HFF-Myc (cell line): Measurements from ENCODE around the gene ARID3B.

Experiments used
- DNase-seq: peaks from one replicate; pipeline ENCODE4 v3.0.0-alpha.2; 2011; ENCODE audit warnings: low read depth; ENCODE audit errors: extremely low read depth
- H3K4me3 ChIP-seq: replicated peaks from 2 replicates; pipeline ENCODE4 v1.5.1; 2011; ENCODE audit warnings: low read depth, mild to moderate bottlenecking, control low read depth, low read length
- CTCF ChIP-seq: IDR thresholded peaks from 2 replicates; pipeline ENCODE4 v1.5.1; 2012; ENCODE audit warnings: mild to moderate bottlenecking, low read depth, low read length, control low read depth; ENCODE audit errors: missing control alignments

The ARID3B gene

GRCh38 chr15:74609938-74610301, 68.9 kb downstream of the ARID3B start:
- H3K4me3 ChIP-seq, result no peak overlapping the region
- no peak for DNase-seq
- TF ChIP-seq CTCF, result no peak

DNA sequence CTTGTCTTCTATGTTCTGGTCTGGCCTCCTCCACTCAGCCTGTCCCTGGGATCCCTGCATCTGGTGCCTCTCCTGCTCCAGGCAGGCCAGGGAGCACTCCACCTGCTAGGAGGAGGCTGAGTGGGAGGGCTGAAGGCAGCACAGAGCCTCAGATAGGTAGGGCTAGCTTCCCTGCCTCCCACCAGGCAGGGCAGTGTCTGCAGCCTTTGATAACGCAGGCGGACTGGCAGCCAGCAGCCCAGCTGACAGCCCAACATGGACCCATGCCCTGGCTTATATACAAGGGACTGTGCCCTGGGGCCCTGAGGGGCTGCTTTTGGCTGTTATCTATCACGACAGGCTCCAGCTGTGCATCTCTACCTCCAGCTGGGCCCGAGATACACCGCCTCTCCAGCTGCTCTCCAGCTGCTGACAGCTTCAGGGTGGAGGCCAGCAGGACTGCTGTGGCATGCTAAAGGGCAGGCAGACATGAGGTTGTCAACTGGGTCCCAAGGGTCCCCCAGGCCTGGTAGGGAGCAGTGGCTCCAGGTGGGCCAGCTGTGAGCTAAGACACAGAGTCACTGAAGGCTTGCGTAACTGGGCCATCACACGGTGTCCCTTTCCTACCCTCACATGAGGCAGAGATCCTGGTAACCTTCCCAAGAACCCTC, 69.4 kb downstream of the ARID3B start:
- TF ChIP-seq CTCF, result no peak
- DNase-seq, result no peak

GRCh38 chr15:74611341-74611740, 70.3 kb downstream of the ARID3B start:
- no peak for DNase-seq
- TF ChIP-seq CTCF, result no peak
- H3K4me3 ChIP-seq, result no peak overlapping the region

More for the DNA sequence above, 69.4 kb downstream of the ARID3B start:
- H3K4me3 ChIP-seq, result no peak overlapping the region

DNA sequence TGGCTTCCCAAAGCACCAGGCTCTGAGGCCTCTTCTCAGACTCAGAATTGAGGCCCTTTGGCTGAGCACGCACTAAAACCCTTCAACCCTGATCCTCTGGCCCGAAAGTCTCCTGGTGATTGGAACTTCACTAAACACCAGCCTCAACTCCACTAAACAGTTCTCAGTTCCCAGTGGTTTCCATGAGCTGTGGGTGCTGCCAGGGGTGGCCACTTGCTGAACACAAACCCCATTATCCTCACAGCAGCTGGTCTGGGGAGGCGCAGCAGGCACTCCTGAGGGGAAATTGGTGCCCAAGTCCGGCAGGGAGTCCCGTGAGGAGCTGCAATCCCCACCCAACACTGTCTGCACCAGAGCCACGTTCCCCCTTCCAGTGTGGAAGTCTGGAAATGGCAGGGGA, 70.8 kb downstream of the ARID3B start:
- TF ChIP-seq CTCF, result no peak
- no peak for DNase-seq
- H3K4me3 ChIP-seq, result no peak overlapping the region

GRCh38 chr15:74612677-74613076, 71.7 kb downstream of the ARID3B start:
- DNase-seq, result no peak
- no peak overlapping the region for H3K4me3 ChIP-seq
- TF ChIP-seq CTCF, result no peak

- no peak for DNase-seq
- no peak for TF ChIP-seq CTCF
- H3K4me3 ChIP-seq, result no peak overlapping the region
These were observed 72.3 kb downstream of the ARID3B start for GRCh38 chr15:74613089-74613952.
